HUES6 (cell line): Measurements from ENCODE around the gene TMC7.

Experiments
- H3K27ac ChIP-seq: 2 replicates; pipeline ENCODE4 v1.7.0; 2013; ENCODE audit warnings: low read depth, mild to moderate bottlenecking, low read length, inconsistent platforms
- H3K27me3 ChIP-seq: 2 replicates; pipeline ENCODE4 v1.6.1; 2013; ENCODE audit warnings: low read length; ENCODE audit not compliant: control insufficient read depth, insufficient read depth
- H3K36me3 ChIP-seq: 2 replicates; pipeline ENCODE4 v1.6.1; 2013; ENCODE audit warnings: low read length; ENCODE audit not compliant: control insufficient read depth, insufficient read depth
- H3K4me1 ChIP-seq: 2 replicates; pipeline ENCODE4 v1.6.1; 2013; ENCODE audit warnings: low read length; ENCODE audit not compliant: control insufficient read depth, insufficient read depth
- H3K4me3 ChIP-seq: 2 replicates; pipeline ENCODE4 v1.5.1; 2013; ENCODE audit warnings: low read depth, low read length
- H3K9ac ChIP-seq: one replicate; pipeline ENCODE4 v1.6.1; 2013; ENCODE audit warnings: mild to moderate bottlenecking, low read length
- H3K9me3 ChIP-seq: 2 replicates; pipeline ENCODE4 v1.6.1; 2013; ENCODE audit warnings: low read depth, low read length; ENCODE audit not compliant: control insufficient read depth, insufficient read depth

Gene TMC7

DNA sequence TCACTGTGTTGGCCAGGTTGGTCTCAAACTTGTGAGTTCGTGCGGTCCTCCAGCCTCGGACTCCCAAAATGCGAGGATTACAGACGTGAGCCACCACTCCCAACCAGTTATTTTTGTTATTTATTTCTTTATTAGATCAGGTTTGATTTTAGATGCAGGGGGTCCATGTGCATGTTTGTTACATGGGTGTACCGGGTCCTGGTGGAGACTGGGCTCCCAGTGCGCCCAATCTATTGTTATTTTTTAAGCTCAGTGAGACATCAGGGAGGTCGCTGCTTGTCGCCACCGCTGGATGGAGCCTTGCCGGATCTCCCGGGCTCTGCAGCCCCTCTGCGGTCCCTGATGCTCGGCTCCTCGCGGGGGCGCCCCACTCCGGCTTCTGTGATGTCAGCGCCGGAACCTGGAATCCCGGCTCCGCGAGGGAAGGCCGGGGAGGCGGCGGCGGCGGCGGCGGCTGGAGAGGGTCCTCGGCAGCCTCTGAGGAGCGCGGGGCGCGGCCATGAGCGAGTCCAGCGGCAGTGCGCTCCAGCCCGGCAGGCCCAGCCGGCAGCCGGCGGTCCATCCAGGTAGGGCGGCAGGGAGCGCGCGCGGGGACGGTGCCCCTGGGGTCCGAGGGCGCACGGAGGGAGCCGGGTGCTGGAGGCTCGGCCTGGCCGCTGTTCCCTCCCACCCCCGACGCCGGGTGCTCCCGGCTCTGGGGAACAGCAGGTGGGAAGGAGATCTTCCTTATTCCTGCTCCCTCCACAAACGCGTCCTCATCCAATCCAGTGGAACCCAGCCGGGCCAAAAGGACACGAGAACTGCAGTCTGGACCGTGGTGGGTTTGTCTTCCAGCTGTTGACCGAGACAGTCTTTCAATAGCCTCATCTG, at the start of gene TMC7:
TSS of gene TMC7 (plus strand) at position 370 of the 870 bp plus-strand sequence. CDS start at position 500, 130 bp downstream.
- H3K27ac ChIP-seq = peak within 1 kb of the TSS; percentile 34; the same call in 1 of the 2 replicates

DNA sequence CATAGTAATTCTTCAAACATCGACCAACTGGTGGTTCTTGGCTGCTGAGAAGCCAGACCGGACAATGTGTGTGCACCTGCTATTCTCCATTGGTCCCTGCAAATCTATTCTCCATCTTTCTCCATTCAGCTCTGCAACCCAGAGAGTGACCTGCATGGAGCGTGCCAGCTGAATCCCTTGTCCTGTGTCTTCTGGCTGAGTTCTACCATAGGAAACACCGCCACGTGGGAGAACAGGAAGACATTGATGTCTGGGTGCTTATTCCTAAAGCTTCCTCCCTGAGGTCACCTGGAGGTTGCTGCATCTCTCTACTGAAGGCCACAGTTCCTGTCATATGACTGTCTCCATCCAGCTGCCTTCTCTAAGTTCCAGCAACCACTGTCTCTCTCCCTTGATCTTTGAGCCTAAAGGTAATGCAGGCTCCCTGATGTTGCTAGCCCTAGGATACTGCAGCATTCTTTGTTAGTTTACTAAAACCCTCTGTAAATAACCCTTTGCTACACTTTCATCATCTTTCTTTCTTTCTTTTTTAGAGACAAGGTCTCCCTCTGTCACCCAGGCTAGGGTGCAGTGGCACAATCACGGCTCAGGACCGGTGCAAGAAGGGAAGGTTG, 46.9 kb upstream of the TMC7 start:
- Histone ChIP-seq H3K4me3 (no peak overlapping the region), H3K27ac (no peak overlapping the region), H3K9ac (no peak overlapping the region), H3K4me1 (no peaks in the 10 kb centered on the region; the same call in none of the 2 replicates), H3K27me3 (no peaks in the 10 kb centered on the region), H3K36me3 (no peaks in the 10 kb centered on the region), H3K9me3 (no peaks in the 10 kb centered on the region)

More for the DNA sequence above, at the start of gene TMC7:
- Histone ChIP-seq H3K9me3 (no peaks in the 10 kb centered on the region), H3K4me3 (peak within 1 kb of the TSS; percentile 88), H3K4me1 (no peaks in the 10 kb centered on the region), H3K9ac (peak within 1 kb of the TSS; percentile 80), H3K36me3 (no peaks in the 10 kb centered on the region), H3K27me3 (no peaks in the 10 kb centered on the region)

DNA sequence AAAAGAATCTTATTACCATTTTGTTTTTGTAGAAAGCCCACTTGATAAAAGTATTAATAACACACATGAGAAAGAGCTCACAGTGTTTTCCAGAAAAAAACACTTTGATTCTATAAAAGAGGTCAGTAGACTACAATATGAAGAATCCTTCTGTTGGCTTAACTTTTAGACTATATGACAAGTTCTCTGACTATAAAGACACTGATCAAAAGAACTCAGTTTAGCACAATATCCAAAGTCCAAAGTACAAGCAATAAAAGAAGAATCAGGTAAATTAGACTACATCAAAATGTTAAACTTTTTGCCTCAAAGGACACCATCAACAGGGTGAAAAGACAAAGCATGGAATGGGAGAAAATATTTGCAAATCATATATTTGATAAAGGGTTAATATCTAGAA, 46.3 kb upstream of the TMC7 start:
- Histone ChIP-seq H3K9me3 (no peaks in the 10 kb centered on the region), H3K4me3 (no peak overlapping the region), H3K27me3 (no peaks in the 10 kb centered on the region), H3K27ac (no peak overlapping the region), H3K9ac (no peak overlapping the region), H3K36me3 (no peaks in the 10 kb centered on the region), H3K4me1 (no peaks in the 10 kb centered on the region; the same call in none of the 2 replicates)

DNA sequence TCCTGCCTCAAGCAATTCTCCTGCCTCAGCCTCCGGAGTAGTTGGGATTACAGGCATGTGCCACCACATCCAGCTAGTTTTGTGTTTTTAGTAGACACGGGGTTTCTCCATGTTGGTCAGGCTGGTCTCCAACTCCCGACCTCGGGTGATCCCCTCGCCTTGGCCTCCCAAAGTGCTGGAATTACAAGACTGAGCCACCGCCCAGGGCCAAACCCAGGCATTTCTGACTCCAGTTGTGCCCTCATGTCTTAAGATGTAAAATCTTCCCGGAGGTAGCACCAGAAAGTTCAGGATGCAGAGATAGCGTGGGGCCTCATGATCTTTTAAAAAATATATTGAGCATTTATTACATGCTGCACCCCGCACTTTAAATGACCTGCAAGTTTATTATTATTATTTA, 44.7 kb upstream of the TMC7 start:
- Histone ChIP-seq H3K9me3 (no peaks in the 10 kb centered on the region), H3K27me3 (no peaks in the 10 kb centered on the region), H3K36me3 (no peaks in the 10 kb centered on the region), H3K9ac (no peak overlapping the region), H3K27ac (no peak overlapping the region), H3K4me3 (no peak overlapping the region), H3K4me1 (no peaks in the 10 kb centered on the region)

DNA sequence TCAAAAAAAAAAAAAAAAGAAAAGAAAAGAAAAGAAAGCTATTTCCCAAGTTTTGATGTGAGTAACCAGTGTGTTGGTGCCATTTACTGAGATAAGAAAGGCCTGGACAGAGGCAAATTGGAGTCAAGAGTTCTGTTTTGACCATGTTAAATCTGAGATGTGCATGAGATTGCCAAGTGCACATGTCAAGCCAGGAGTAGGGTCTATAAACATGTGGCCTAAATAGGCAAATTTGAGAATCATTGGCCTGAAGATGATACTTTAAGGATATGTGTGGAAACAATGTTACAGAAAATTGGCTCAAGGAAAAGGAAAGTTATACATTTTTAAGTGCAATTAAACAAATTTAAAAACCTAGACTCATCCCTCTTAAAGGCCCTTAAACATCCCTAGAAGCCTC, 42.3 kb upstream of the TMC7 start:
- H3K9me3 ChIP-seq = no peaks in the 10 kb centered on the region
- H3K9ac ChIP-seq = no peak overlapping the region
- H3K36me3 ChIP-seq = no peaks in the 10 kb centered on the region
- H3K4me3 ChIP-seq = no peak overlapping the region
- no peak overlapping the region for H3K27ac ChIP-seq
- H3K4me1 ChIP-seq = peaks cover 12% of the 10 kb centered on the region
- H3K27me3 ChIP-seq = no peaks in the 10 kb centered on the region

DNA sequence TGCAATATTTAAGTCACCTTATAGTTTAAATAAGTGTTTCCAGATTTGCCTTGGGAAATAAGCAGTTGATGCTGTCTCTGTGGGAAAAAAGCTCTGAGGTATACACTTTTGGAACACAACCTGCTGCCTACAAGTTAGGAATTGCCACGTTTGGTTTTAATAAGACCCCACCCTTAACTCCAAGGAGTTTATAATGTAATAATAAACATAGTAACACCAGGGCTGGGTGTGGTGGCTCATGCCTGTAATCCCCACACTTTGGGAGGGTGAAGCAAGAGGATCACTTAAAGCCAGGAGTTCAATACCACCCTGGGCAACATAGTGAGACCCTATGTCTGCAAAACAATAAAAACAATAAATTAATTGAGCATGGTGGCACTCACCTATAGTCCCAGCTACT, 41.7 kb upstream of the TMC7 start:
- Histone ChIP-seq H3K9ac (no peak overlapping the region), H3K9me3 (no peaks in the 10 kb centered on the region), H3K36me3 (no peaks in the 10 kb centered on the region), H3K4me3 (no peak overlapping the region), H3K27ac (no peak overlapping the region), H3K27me3 (no peaks in the 10 kb centered on the region), H3K4me1 (peaks cover 12% of the 10 kb centered on the region)

DNA sequence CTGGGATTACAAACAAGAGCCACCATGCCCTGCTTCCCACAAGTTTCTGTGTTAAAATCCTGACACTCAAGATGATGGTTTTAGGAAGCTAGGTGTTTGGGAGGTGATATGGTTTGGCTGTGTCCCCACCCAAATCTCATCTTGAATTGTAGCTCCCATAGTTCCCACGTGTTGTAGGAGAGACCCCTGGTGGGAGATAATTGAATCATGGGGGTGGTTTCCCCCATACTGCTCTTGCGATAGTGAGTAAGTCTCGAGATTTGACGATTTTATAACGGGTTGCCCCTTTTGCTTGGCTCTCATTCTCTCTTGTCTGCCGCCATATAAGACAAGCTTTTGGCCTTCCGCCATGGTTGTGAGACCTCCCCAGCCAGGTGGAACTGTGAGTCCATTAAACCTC, 40.3 kb upstream of the TMC7 start:
- Histone ChIP-seq H3K4me1 (peaks cover 12% of the 10 kb centered on the region), H3K4me3 (no peak overlapping the region), H3K36me3 (no peaks in the 10 kb centered on the region), H3K9me3 (no peaks in the 10 kb centered on the region), H3K9ac (no peak overlapping the region), H3K27ac (no peak overlapping the region), H3K27me3 (no peaks in the 10 kb centered on the region)

DNA sequence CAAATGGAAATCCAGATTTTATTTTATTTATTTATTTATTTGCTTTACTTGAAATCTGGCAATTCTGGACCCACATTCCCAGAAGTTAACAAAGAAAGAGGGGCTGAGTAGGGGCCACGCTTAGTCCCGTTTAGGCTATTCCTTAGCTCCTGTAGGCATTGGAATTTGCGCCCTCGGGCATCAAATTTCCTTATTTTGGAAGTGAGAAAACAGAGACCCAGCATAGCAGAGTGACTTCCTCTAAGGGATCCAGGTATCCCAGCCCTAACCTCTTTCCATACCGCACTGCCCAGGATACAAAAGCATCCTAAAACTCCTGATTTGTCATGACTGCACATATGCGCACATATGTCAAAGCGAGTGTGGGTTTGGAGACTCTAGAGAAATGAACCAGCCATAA, 38.5 kb upstream of the TMC7 start:
- 0 out of 2 replicates have a peak overlapping the region, but pooled peaks have one; percentile 9 for H3K27ac ChIP-seq
- H3K36me3 ChIP-seq = no peaks in the 10 kb centered on the region
- no peak overlapping the region for H3K4me3 ChIP-seq
- H3K27me3 ChIP-seq = no peaks in the 10 kb centered on the region
- no peaks in the 10 kb centered on the region for H3K9me3 ChIP-seq
- no peak overlapping the region for H3K9ac ChIP-seq
- H3K4me1 ChIP-seq = peaks cover 12% of the 10 kb centered on the region

DNA sequence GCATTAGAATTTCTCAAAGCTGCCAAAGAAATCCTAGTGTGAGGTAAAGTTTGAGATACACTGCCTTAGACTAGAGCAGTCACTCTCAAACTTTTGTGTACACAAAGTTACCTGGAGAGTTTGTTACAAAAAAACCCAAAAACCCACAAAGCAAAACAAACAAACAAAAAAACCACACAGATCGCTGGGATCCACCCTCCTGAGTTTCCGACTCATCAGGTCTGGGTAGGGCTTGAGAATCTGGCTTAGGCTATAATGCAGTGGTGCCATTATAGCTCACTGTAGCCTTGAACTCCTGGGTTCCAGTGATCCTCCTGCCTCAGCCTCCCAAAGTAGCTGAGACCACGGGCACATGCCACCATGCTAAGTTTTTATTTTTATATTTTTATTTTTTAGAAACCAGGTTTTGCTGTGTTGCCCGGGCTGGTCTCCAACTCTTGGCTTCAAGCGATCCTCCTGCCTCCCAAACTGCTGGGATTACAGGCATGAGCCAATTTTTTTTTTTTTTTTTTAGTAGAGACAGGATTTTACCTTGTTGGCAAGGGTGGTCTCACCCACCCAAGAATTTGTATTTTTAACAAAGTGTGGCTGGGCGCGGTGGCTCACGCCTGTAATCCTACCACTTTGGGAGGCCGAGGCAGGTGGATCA, 35.2 kb upstream of the TMC7 start:
- H3K4me3 ChIP-seq = no peak overlapping the region
- peaks cover 12% of the 10 kb centered on the region for H3K4me1 ChIP-seq
- no peaks in the 10 kb centered on the region for H3K27me3 ChIP-seq
- H3K27ac ChIP-seq = no peak overlapping the region
- H3K36me3 ChIP-seq = no peaks in the 10 kb centered on the region
- H3K9ac ChIP-seq = no peak overlapping the region
- H3K9me3 ChIP-seq = no peaks in the 10 kb centered on the region

DNA sequence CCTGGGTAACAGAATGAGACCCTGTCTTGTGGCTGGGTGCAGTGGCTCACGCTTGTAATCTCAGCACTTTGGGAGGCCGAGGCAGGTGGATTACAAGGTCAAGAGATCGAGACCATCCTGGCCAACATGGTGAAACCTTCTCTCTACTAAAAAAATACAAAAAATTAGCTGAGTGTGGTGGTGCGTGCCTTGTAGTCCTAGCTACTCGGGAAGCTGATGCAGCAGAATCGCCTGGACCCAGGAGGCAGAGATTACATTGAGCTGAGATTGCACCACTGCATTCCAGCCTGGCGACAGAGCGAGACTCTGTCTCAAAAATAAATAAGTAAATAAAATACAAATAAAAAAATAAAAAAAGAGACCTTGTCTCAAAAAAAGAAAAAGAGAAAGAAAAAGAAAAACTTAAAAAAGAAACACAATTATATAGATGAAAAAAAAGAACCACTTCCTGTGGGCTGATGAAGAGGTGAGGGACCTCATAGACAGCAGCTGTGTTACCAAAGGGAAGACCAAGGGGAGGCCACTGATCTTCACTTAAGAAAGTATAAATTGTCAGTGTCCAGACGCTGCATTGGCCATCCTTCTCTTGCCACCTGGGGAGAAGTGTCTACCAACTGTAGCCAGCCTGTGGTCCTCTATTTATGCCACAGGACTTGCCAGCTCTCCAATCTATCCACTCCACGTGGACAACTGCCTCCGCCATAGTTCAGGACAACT, 33.1 kb upstream of the TMC7 start:
- H3K9me3 ChIP-seq = no peaks in the 10 kb centered on the region

More for the DNA sequence above, 33.1 kb upstream of the TMC7 start:
- H3K36me3 ChIP-seq = no peaks in the 10 kb centered on the region
- H3K4me1 ChIP-seq = peaks cover 5% of the 10 kb centered on the region
- H3K27me3 ChIP-seq = no peaks in the 10 kb centered on the region
- no peak overlapping the region for H3K4me3 ChIP-seq
- H3K9ac ChIP-seq = no peak overlapping the region
- H3K27ac ChIP-seq = no peak overlapping the region
